GM21526 (cell line): Measurements from ENCODE around the gene RSPO1.

Experiments used
- ATAC-seq: cut with Tn5 transposase; IDR thresholded peaks from one replicate; pipeline ENCODE4 v1.9.1; 2021; ENCODE audit warnings: moderate library complexity; ENCODE audit not compliant: unreplicated experiment, low FRiP score

Gene RSPO1

DNA sequence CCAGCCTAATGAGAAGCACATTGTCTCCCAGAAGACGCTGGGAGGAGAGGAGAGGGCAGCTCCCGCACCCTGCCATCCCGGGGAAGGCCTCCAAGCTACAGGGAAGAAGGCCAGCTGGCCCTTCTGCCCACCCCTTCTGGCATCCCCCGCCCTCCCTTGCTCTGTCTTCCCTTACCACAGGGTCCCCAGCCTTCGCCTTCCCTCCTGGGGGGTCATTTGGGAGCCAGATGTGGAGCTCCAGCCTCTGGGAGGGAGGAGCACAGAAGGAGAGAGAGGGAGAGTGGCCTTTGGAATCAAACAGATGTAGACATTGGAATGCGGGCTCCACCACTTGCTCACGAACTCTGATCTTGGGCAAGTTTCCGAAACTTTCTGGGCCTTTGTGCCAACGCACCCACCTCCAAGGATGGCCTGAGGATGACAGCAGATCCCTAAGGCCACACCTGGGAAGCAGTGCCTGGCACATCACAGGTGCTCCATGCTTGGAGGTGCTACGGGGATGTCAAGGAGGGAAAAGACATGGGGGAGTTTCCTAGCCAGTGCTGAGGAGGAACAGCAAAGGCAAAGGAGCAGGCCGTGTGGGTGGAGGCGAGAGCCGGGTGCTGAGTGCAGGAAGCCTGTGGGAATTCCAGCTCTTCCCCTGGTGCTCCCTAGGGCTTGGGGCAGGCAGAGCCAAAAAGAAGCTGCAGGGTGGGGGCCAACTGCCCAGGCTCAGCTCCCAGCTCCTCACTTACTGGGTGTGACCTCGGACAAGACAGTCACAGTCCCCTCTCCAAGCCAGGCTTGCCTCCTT, 23.1 kb upstream of the RSPO1 start:
- no peak for ATAC-seq

DNA sequence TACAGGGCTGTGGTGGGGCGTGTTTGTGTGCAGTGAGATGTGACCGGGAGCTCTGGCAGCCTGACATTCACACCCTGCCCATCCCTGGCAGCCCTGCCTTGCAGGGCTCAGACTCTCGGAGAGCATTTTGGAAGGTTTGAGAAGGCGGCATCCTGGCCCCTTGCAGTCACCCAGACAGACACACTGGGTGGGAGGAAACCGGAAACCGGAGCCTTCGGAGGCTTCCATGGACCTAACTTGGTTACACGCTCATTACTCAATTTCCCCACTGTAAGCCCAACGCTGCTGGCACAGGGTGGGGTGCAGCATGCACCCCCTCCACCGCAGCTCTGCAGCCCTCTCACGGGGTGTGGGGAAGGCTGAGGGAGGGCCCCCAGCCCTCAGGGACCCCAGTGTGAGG, 22.2 kb upstream of the RSPO1 start:
- no peak for ATAC-seq

- no peak for ATAC-seq
Observed at GRCh38 chr1:37656026-37656425, 21.3 kb upstream of the RSPO1 start.

DNA sequence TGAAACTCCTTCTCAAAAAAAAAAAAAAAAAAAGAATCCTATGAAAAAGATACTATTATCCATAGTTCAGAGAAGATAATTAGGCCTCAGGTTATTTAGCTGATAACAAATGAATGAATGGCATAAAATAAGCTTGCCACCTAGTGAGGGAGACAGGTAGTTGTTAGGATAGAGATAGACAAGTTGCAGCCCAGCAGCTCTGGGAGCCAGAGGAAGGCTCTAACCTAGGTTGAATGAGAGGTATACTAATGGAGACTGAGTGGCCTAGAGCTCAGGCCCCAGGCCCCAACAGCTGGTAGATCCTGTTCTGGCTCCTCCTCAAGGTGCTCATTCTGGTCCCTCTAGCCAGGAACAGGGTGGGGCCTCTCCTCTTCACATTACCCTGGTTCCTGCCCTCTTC, 20.6 kb upstream of the RSPO1 start:
- no peak for ATAC-seq

DNA sequence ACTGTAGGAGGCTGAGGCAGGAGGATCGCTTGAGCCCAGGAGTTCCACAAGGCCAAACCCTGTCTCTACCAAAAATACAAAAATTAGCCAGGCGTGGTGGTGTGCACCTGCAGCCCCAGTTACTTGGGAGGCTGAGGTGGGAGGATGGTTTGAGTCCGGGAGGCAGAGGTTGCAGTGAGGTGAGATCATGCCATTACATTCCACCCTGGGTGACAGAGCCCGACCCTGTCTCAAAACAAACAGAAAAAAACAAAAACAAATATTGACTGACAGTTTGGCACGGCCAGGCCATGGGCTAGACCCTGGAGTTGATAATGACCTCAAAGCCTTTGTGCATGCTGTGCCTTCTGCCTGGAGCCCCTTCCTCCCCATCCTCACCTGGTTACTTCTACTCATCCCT, 19.2 kb upstream of the RSPO1 start:
- ATAC-seq = no peak

GRCh38 chr1:37652976-37653375, 18.3 kb upstream of the RSPO1 start:
- ATAC-seq = no peak

- ATAC-seq = no peak
Observed at GRCh38 chr1:37651803-37652202, 17.1 kb upstream of the RSPO1 start.

DNA sequence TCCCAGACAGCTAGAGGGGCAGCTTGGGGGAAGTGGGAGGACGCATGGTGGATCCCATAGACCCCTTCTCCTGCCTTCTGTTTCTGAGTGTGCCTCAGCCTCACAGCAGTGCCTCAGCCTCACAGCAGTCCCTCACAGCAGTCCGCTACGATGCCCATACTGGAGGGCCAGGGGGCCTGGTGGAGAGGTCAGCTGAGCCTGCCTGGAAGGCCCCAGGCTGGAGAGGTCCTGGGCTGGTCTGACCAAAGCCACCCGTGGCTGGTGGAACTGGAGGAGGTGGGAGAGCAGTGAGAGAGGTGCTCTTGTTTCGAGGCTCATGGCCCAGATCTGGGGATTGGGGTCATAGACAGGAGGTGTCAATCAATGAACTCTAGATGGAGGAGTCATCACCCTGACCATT, 16.0 kb upstream of the RSPO1 start:
- no peak for ATAC-seq

GRCh38 chr1:37650173-37650572, 15.5 kb upstream of the RSPO1 start:
- no peak for ATAC-seq

DNA sequence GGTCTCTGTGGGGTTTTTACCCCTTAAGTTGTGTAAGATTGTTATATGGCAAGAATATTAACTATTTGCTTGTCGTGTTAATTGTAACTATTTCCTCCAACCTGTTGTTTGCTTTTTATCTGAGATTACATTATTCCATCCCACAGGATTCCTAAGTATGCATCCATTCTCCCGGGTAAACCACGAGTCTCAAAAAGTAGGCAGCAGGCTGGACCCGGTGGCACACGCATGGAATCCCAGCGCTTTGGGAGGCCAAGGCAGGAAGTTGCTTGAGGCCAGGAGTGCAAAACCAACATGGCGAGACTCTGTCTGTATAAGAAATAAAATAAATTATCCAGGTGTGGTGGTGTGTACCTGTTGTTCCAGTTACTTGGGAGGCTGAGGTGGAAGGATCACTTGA, 12.6 kb upstream of the RSPO1 start:
- no peak for ATAC-seq

- no peak for ATAC-seq
Observed at GRCh38 chr1:37641059-37641458, 6.4 kb upstream of the RSPO1 start.

DNA sequence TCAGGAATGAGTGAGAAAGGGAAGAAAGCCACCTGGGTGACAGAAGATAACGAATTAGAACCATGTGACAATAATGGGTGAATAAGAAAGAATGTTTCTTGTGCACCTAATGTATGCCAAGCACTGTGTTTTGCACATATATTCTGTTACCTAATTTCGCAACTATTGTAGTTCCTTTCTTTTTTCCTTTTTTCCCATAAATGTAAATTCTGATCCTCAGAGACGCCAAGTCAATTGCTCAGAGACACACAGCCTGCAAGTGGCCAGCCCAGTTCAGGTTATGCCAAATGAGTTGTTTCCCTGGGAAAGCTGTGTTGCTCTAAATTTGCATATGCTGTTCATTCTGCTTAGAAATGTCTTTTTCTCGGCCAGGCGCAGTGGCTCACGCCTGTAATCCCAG, 1.7 kb upstream of the RSPO1 start:
- ATAC-seq = no peak

DNA sequence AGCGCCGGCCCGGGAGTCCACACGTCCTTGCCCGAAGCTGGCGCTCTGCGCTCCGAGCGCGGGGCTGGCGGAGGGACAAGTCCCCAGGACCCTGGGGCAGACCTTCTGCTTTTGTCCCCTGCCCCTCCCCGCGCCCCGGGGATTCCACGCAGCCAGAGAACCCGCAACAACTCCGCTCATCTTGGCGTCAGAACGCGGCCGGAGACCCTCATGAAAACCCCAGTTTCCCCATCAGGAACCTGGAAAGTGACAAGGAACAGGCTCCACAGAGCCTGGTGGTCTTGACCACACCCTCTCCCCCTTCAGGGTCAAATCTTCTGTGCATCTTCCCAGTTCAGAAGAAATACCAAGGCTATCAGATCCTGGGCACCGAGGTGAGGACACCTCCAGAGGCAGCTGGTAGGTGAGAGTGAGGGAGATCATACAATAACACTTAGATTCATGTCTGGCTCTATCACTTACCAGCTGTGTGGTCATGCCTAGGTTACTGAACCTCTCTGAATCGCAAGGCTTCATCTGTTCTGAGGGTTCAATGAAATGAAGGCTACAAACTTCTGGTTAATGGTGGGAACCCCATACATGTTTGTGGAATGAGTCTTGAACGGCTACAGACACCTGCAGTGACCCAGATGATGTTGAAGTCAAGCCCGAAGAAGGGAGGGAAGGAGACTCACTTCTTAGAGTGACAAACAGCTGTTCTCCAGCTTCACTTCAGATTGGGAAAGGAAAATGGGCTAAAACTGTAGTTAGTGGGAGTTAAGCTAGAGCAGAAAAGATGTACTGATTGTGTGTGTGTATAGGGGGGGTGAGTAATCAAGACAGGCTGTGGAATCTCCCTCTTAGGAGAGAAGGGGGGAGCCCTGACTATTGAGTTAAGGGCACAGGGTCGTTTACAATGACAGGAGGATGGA, 555 bp upstream of the RSPO1 start:
- no peak for ATAC-seq

DNA sequence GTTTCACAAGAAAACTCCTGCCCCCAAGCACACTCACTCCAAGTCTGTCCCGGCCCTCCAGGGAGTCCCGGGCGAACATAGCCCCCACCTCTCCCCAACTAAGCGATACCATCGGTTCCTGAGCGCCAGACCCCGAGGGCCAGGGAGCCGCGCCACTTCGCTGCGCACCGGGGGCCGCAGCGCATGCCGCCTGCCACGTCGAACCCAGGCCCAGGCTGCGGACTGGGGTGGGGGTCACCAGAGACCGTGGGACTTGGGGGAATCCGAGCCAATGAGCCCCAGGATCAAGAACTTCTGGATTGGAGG, 801 bp downstream of the RSPO1 start:
- no peak for ATAC-seq

- ATAC-seq = no peak
Observed at GRCh38 chr1:37633040-37633937, 1.4 kb downstream of the RSPO1 start.

DNA sequence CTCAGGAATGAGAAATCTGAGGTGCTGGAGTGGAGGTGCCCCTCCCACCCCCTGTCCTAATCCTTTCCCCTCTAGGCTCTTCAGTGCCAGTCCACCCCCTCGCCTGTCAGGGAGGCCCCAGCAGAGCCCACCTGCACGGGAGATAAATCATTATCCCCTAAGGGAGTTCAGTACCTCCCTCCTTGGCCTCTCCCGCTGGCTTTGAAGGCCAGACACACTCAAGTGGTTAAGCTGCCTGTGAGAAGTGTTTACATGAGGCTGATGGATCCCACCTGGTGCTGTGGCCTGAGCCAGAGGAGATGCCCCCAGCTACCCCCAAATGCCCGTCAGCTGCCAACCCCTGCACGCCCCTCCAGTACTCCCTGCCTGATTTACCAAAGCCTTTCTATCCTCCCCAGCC, 3.7 kb downstream of the RSPO1 start:
- ATAC-seq = no peak

DNA sequence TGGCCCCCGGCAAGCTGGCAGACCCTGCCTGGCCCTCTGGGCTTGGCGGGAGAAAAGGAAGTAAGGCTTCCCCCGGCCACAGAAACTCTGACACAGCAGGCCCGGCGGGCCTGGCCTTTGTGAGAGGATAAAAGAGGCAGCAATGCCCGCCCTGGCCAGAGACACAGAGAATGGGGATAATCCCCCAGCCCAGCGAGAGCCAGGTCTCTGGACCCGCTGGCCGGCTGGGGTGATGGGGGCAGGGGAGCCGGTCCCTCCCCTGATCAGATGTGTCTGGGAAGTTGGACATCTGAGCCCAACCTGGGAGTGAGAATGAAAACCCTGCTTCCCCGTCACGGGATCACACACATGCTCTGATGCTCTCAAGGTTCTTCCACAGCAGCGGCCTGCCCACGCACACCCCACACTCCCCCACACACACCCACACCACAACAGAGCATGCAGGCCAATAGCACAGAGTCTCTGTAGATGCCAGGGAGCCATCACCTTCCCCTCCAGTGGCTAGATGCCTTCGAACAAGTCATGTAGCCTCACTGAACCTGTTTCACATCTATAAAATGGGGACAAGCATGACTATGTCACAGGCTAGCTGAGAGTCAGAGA, 4.2 kb downstream of the RSPO1 start:
- no peak for ATAC-seq

DNA sequence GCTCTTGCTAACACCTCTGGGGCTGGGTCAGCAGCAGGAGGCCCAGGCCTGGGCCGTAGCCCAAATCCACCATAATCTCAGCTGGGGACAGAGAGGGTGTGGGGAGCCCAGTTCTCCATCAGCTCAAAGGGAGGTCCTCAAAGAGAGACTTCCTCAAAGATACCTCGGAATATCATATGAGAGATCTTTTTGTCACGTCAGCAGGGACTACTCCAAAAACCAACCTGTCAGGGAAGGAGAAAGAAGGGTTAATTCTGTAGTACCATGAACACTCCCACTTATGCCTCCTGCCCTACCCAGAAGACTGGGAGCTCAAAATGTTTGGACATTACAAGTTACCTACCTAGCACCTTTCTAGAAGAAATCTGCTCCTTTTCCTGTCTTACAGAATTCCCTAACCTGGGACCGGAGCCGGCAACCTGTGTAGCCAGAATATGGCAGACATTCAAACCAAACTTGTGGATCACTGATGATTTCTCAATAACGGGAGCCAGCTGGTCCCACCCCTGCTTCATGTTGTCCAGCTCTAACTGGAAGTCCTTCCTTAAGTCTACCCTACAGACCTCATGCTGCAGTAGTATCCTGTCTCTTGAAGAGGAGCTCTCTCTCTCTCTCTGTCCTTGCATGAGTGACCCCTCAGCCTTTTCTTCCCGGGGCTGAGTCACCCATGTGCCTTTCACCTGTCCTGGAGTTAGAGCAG, 4.8 kb downstream of the RSPO1 start:
- no peak for ATAC-seq

GRCh38 chr1:37629008-37629407, 5.7 kb downstream of the RSPO1 start:
- ATAC-seq = no peak

GRCh38 chr1:37628026-37628556, 6.6 kb downstream of the RSPO1 start:
- ATAC-seq = no peak
